Endothelial cell of umbilical vein (primary cell): ENCODE results near the gene RPL5. TPM values are rescaled to one million over a fixed set of nuclear protein-coding genes. Genes with fewer than 3 reads are reported as not detected.

Source experiments
- BruUV-seq: library from RNA; stranded (reverse); fragments of 400-500 nt; replicated peaks from 2 replicates; lab custom pipeline; 2021; lab: Mats Ljungman, UMichigan
- CTCF ChIA-PET: fragments of 300-600, 350-600 bp; sonication (Branson Sonifier 250); formaldehyde crosslinking; loops from one replicate; lab custom pipeline; 2021; ENCODE audit warnings: antibody characterized with exemption, inconsistent platforms; lab: Charles Lee
- POLR2A ChIA-PET: fragments of 300-600, 350-600 bp; sonication (Branson Sonifier 250); formaldehyde crosslinking; loops from one replicate; lab custom pipeline; 2021; ENCODE audit warnings: antibody characterized with exemption, inconsistent platforms; lab: Charles Lee
- DNase-seq: peaks from one replicate; pipeline ENCODE4 v3.0.0-alpha.2; 2011; ENCODE audit warnings: low read depth, low spot score
- FAIRE-seq: peaks from 2 replicates; lab custom pipeline; 2011; peaks lifted over from hg19 to GRCh38; lab: Jason Lieb, UNC
- H2AFZ ChIP-seq: 2 replicates; pipeline ENCODE4 v1.6.0; 2012; ENCODE audit warnings: low read depth, low read length, control low read depth, inconsistent platforms
- H3K27ac ChIP-seq: 2 replicates; pipeline ENCODE4 v1.5.1; 2011; ENCODE audit warnings: low read depth, mild to moderate bottlenecking, control low read depth, low read length, moderate library complexity; ENCODE audit not compliant: insufficient read depth
- H3K27me3 ChIP-seq, 2 experiments: 2 replicates each; pipeline versions ENCODE4 v1.6.0 to v1.6.1; 2011; ENCODE audit warnings: low read length in 2 of 2, mixed read lengths in 1 of 2; ENCODE audit not compliant: control insufficient read depth in 2 of 2, insufficient read depth in 2 of 2
- H3K36me3 ChIP-seq, 2 experiments: 2 replicates in 1 of 2; 3 replicates in 1 of 2; pipeline ENCODE4 v1.5.1; 2011; ENCODE audit warnings: low read length in 2 of 2, mild to moderate bottlenecking in 1 of 2, moderate library complexity in 1 of 2; ENCODE audit not compliant: control insufficient read depth in 2 of 2, insufficient read depth in 2 of 2; ENCODE audit errors: extremely low read depth in 1 of 2
- H3K4me1 ChIP-seq: 3 replicates; pipeline ENCODE4 v1.5.1; 2011; ENCODE audit warnings: mild to moderate bottlenecking, low read length; ENCODE audit not compliant: control insufficient read depth, insufficient read depth; ENCODE audit errors: extremely low read depth
- H3K4me2 ChIP-seq: 2 replicates; pipeline ENCODE4 v1.6.1; 2011; ENCODE audit warnings: low read length, control low read depth, mixed read lengths; ENCODE audit not compliant: insufficient read depth
- H3K4me3 ChIP-seq, 3 experiments: fragments of 200-600 bp in 1 of 3; sonication (generic), shearing (Covaris generic) in 1 of 3; replicated peaks in 1 of 3; 2 replicates each; pipeline ENCODE4 v1.5.1; 2011 to 2016; ENCODE audit warnings: control low read depth in 3 of 3, low read length in 3 of 3, mild to moderate bottlenecking in 2 of 3, inconsistent platforms in 1 of 3, low read depth in 1 of 3, moderate library complexity in 1 of 3; ENCODE audit not compliant: insufficient read depth in 1 of 3
- H3K79me2 ChIP-seq: 2 replicates; pipeline ENCODE4 v1.6.0; 2012; ENCODE audit warnings: low read length, inconsistent platforms; ENCODE audit not compliant: control insufficient read depth, insufficient read depth
- H3K9ac ChIP-seq: replicated peaks from 2 replicates; pipeline ENCODE3; 2011; ENCODE audit warnings: low read length, control low read depth; ENCODE audit not compliant: insufficient read depth; ENCODE audit errors: extremely low read depth
- H3K9me1 ChIP-seq: replicated peaks from 3 replicates; pipeline ENCODE4 v1.6.0; 2011; ENCODE audit warnings: mild to moderate bottlenecking, low read length; ENCODE audit not compliant: control insufficient read depth, insufficient read depth; ENCODE audit errors: extremely low read depth
- H3K9me3 ChIP-seq: replicated peaks from 2 replicates; pipeline ENCODE4 v1.5.1; 2012; ENCODE audit warnings: low read length, inconsistent platforms; ENCODE audit not compliant: control insufficient read depth, insufficient read depth
- H4K20me1 ChIP-seq: replicated peaks from 2 replicates; pipeline ENCODE3; 2011; ENCODE audit warnings: mild to moderate bottlenecking, low read length; ENCODE audit not compliant: control insufficient read depth, insufficient read depth; ENCODE audit errors: extremely low read depth
- CTCF ChIP-seq, 2 donors: IDR thresholded peaks; 1 replicate in 1 of 2; 2 replicates in 1 of 2; pipeline ENCODE4 v1.5.1; 2011; ENCODE audit warnings: low read length in 2 of 2, mild to moderate bottlenecking in 2 of 2, moderate library complexity in 2 of 2, control low read depth in 1 of 2, inconsistent platforms in 1 of 2, low read depth in 1 of 2; ENCODE audit not compliant: insufficient read depth in 1 of 2; ENCODE audit errors: extremely low read depth in 1 of 2
- FOS ChIP-seq: IDR thresholded peaks from 2 replicates; pipeline ENCODE4 v1.6.1; 2011; ENCODE audit warnings: mild to moderate bottlenecking, low read length, moderate library complexity, borderline replicate concordance; ENCODE audit not compliant: insufficient read depth
- GATA2 ChIP-seq: IDR thresholded peaks from 2 replicates; pipeline ENCODE4 v1.7.0; 2011; ENCODE audit warnings: low read depth, mild to moderate bottlenecking, moderate library complexity, mixed read lengths, low read length; ENCODE audit not compliant: insufficient read length, insufficient read depth
- JUN ChIP-seq: IDR thresholded peaks from 2 replicates; pipeline ENCODE4 v1.6.1; 2011; ENCODE audit warnings: borderline replicate concordance, low read depth; ENCODE audit not compliant: insufficient read length, insufficient read depth
- MAX ChIP-seq: IDR thresholded peaks from 2 replicates; pipeline ENCODE4 v1.6.1; 2011; ENCODE audit not compliant: insufficient read depth, insufficient read length
- dilution Hi-C: fragments of 300-500 bp; cut with MboI; formaldehyde crosslinking; loops from one replicate; pipeline ENCODE4 v1.15.0; 2019; ENCODE audit warnings: low sequenced_read_pairs; ENCODE audit not compliant: extremely low pct_ligation_motif_present
- intact Hi-C: fragments of 100-400 bp; cut with micrococcal nuclease; formaldehyde crosslinking; loops from one replicate; pipeline ENCODE4 v1.10.0; 2022
- polyA plus RNA-seq, 4 experiments: library from polyadenylated mRNA; depleted of rRNA in 3 of 4; stranded (reverse) in 3 of 4; unstranded in 1 of 4; fragments of >200 nt; gene quantifications; 2 replicates each; pipeline versions ENCODE4 v1.2.1 to v1.2.3, GENCODE V29; 2011 to 2012; ENCODE audit warnings: missing spikeins in 1 of 4
- total RNA-seq: library from RNA; stranded (reverse); gene quantifications from 2 replicates; pipeline ENCODE4 v1.2.3, GENCODE V29; 2021

The RPL5 gene
- total and polyA plus RNA-seq, 2 donors (not counting 3 experiments of a cell fraction or from before 2014, with no cell fraction given): 1,109 to 1,237 TPM

GRCh38 chr1:92822879-92823278 is 9.0 kb upstream of the RPL5 start:
- FAIRE-seq: no peak
- no peak for DNase-seq
- no peak overlapping the region for H3K9ac ChIP-seq
- H3K27ac ChIP-seq: no peak overlapping the region
- dilution Hi-C loops: no loop called here
- H3K9me3 ChIP-seq: no peaks in the 10 kb centered on the region
- H3K9me1 ChIP-seq: no peaks in the 10 kb centered on the region
- no peaks in the 10 kb centered on the region for H3K4me1 ChIP-seq
- no peak overlapping the region for H3K4me2 ChIP-seq
- no peaks in the 10 kb centered on the region for H3K36me3 ChIP-seq
- no TSS peak for BruUV-seq
- TF ChIP-seq CTCF (IDR thresholded peaks at IDR 0.05; ENCODE audit: extremely low read depth in 1 of 2, insufficient read depth in 1 of 2, low read depth in 1 of 2, low read length in 2 of 2) (no peak), GATA2 (no peak), MAX (no peak)
- H4K20me1 ChIP-seq: no peaks in the 10 kb centered on the region
- H3K27me3 ChIP-seq: no peaks in the 10 kb centered on the region
- CTCF ChIA-PET: no interaction called here
- no peak overlapping the region for H3K4me3 ChIP-seq
- POLR2A ChIA-PET: no interaction called here
- no peak overlapping the region for H2AFZ ChIP-seq
- no peaks in the 10 kb centered on the region for H3K79me2 ChIP-seq
- intact Hi-C loops: no loop called here

- Histone ChIP-seq H3K9ac (no peak overlapping the region), H3K27me3 (no peaks in the 10 kb centered on the region), H3K79me2 (no peaks in the 10 kb centered on the region), H3K4me3 (no peak overlapping the region), H3K9me1 (no peaks in the 10 kb centered on the region), H3K9me3 (no peaks in the 10 kb centered on the region), H3K4me1 (peaks cover 3% of the 10 kb centered on the region), H2AFZ (peak overlapping the region; percentile 20), H3K4me2 (no peak overlapping the region), H3K36me3 (no peaks in the 10 kb centered on the region), H4K20me1 (no peaks in the 10 kb centered on the region), H3K27ac (no peak overlapping the region)
- dilution Hi-C loops: no loop called here
- no peak for DNase-seq
- ChIA-PET CTCF (interaction anchor here (1.5 to 3.1 kb wide), 2 partner anchors 8 to 188 kb away, joined by 3 to 33 read pairs; no protein-coding TSS in a partner anchor), POLR2A (no interaction called here)
- peak; percentile 26 for FAIRE-seq
- BruUV-seq: no TSS peak
- intact Hi-C loops: no loop called here
- TF ChIP-seq FOS: no peak
- peak; percentile 12 for TF ChIP-seq JUN
Observed at GRCh38 chr1:92826792-92827191, 5.0 kb upstream of the RPL5 start.
